Neutrophil (primary cell): ENCODE measurements around the gene SSNA1.

Experiments
- H3K27ac ChIP-seq: fragments of 200-600 bp; sonication (generic); 2 replicates; pipeline ENCODE4 v1.5.1; 2016; ENCODE audit warnings: mild to moderate bottlenecking, moderate library complexity
- H3K27me3 ChIP-seq: fragments of 200-600 bp; sonication (generic); 2 replicates; pipeline ENCODE4 v1.6.0; 2016; ENCODE audit warnings: mild to moderate bottlenecking
- H3K36me3 ChIP-seq: fragments of 200-600 bp; sonication (generic); 2 replicates; pipeline ENCODE4 v1.5.1; 2017
- H3K4me1 ChIP-seq, 2 experiments: fragments of 200-600 bp in 1 of 2; sonication (generic) in 1 of 2; 1 replicate in 1 of 2; 2 replicates in 1 of 2; pipeline versions ENCODE4 v1.5.1 to v1.6.1; 2013 to 2016; ENCODE audit warnings: low read depth in 1 of 2, low read length in 1 of 2, mild to moderate bottlenecking in 1 of 2, moderate library complexity in 1 of 2; ENCODE audit not compliant: control insufficient read depth in 1 of 2, insufficient read depth in 1 of 2
- H3K4me3 ChIP-seq, 2 experiments: fragments of 200-600 bp in 1 of 2; sonication (generic) in 1 of 2; 1 replicate in 1 of 2; 2 replicates in 1 of 2; pipeline ENCODE4 v1.5.1; 2013 to 2016; ENCODE audit warnings: low read depth in 1 of 2, low read length in 1 of 2, mild to moderate bottlenecking in 1 of 2, moderate library complexity in 1 of 2
- H3K9me3 ChIP-seq: fragments of 200-600 bp; sonication (generic); 2 replicates; pipeline ENCODE4 v1.5.1; 2016
- TF ChIP-seq, protein P1 (sequence below): fragments of 200-600 bp; sonication (generic); IDR thresholded peaks from 2 replicates; pipeline ENCODE4 v1.5.1; 2016; ENCODE audit warnings: antibody characterized with exemption

The SSNA1 gene

GRCh38 chr9:137157618-137158415 lies 30.7 kb upstream of the SSNA1 start:
- TF ChIP-seq, protein P1, sequence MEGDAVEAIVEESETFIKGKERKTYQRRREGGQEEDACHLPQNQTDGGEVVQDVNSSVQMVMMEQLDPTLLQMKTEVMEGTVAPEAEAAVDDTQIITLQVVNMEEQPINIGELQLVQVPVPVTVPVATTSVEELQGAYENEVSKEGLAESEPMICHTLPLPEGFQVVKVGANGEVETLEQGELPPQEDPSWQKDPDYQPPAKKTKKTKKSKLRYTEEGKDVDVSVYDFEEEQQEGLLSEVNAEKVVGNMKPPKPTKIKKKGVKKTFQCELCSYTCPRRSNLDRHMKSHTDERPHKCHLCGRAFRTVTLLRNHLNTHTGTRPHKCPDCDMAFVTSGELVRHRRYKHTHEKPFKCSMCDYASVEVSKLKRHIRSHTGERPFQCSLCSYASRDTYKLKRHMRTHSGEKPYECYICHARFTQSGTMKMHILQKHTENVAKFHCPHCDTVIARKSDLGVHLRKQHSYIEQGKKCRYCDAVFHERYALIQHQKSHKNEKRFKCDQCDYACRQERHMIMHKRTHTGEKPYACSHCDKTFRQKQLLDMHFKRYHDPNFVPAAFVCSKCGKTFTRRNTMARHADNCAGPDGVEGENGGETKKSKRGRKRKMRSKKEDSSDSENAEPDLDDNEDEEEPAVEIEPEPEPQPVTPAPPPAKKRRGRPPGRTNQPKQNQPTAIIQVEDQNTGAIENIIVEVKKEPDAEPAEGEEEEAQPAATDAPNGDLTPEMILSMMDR, result no peak
- H3K9me3 ChIP-seq, result no peaks in the 10 kb centered on the region
- H3K27me3 ChIP-seq, result peaks cover 93% of the 10 kb centered on the region
- no peak overlapping the region for H3K27ac ChIP-seq
- no peak overlapping the region for H3K4me3 ChIP-seq
- peaks cover 0 to 3% of the 10 kb centered on the region in 2 experiments for H3K4me1 ChIP-seq
- H3K36me3 ChIP-seq, result no peaks in the 10 kb centered on the region

GRCh38 chr9:137158625-137159024 lies 29.9 kb upstream of the SSNA1 start:
- H3K27me3 ChIP-seq, result peaks cover 95% of the 10 kb centered on the region
- H3K27ac ChIP-seq, result no peak overlapping the region
- H3K4me1 ChIP-seq, result peaks cover 3 to 7% of the 10 kb centered on the region in 2 experiments
- no peaks in the 10 kb centered on the region for H3K36me3 ChIP-seq
- H3K4me3 ChIP-seq, result no peak overlapping the region
- TF ChIP-seq, protein P1, result no peak
- H3K9me3 ChIP-seq, result no peaks in the 10 kb centered on the region

GRCh38 chr9:137159105-137160053 lies 29.1 kb upstream of the SSNA1 start:
- peaks cover 100% of the 10 kb centered on the region for H3K27me3 ChIP-seq
- H3K9me3 ChIP-seq, result no peaks in the 10 kb centered on the region
- no peak overlapping the region for H3K4me3 ChIP-seq
- no peaks in the 10 kb centered on the region for H3K36me3 ChIP-seq
- H3K27ac ChIP-seq, result no peak overlapping the region
- peaks cover 3 to 7% of the 10 kb centered on the region in 2 experiments for H3K4me1 ChIP-seq
- TF ChIP-seq, protein P1, result no peak

DNA sequence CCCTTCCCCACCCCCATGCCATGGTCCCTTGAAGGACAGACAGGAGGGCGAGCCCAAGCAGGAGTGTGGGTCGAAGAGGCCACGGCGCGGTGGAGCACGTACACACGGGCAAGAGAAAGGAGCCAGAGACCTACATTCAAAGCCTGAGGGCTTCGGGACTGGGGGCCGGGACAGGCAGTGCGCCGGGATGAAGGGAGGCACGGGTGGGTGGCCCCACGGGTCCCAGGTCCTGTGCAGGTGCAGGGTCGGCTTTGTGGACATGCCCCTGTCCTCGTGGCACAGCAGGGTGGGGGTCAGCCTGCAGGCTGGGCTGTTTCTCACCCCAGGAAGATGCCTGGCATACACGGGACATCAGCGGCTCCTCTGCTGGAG lies 28.4 kb upstream of the SSNA1 start:
- no peaks in the 10 kb centered on the region for H3K36me3 ChIP-seq
- H3K9me3 ChIP-seq, result no peaks in the 10 kb centered on the region
- H3K27me3 ChIP-seq, result peaks cover 100% of the 10 kb centered on the region
- no peak overlapping the region for H3K27ac ChIP-seq
- peaks cover 3 to 7% of the 10 kb centered on the region in 2 experiments for H3K4me1 ChIP-seq
- TF ChIP-seq, protein P1, result no peak
- H3K4me3 ChIP-seq, result no peak overlapping the region

GRCh38 chr9:137160716-137161557 lies 27.5 kb upstream of the SSNA1 start:
- Histone ChIP-seq H3K27me3 (peaks cover 100% of the 10 kb centered on the region), H3K27ac (no peak overlapping the region), H3K36me3 (no peaks in the 10 kb centered on the region), H3K4me1 (peaks cover 3 to 7% of the 10 kb centered on the region in 2 experiments), H3K4me3 (no peak overlapping the region), H3K9me3 (no peaks in the 10 kb centered on the region)
- TF ChIP-seq, protein P1, result no peak
